ENCODE results near the gene IBTK.

GRCh38 chr6:82275686-82276085, 28.1 kb upstream of the IBTK start:
- TF ChIP-seq CTCF (conservative IDR thresholded peaks at IDR 0.05; ENCODE audit: low read length) (no peak), EZH2phosphoT487 (IDR thresholded peaks at IDR 0.05; ENCODE audit: borderline replicate concordance) (no peak)

Data from Loucy (cell line).